HFFc6 (cell line): Measurements from ENCODE around the gene KCNK16. TPM values are rescaled to one million over a fixed set of nuclear protein-coding genes. Genes with fewer than 3 reads are reported as not detected.

Source experiments
- DNase-seq: peaks from one replicate; pipeline ENCODE4 v3.0.0-alpha.2; 2018
- H3K27ac Mint-ChIP-seq: 2 replicates; pipeline ENCODE4 v1.8.0; 2020; ENCODE audit warnings: mild to moderate bottlenecking, mixed read lengths
- H3K27me3 Mint-ChIP-seq: 2 replicates; pipeline ENCODE4 v1.8.0; 2021; ENCODE audit warnings: mild to moderate bottlenecking, moderate library complexity, mixed read lengths; ENCODE audit not compliant: insufficient read depth
- H3K36me3 Mint-ChIP-seq: 2 replicates; pipeline ENCODE4 v1.8.0; 2021; ENCODE audit warnings: low read depth, mixed read lengths
- H3K4me1 Mint-ChIP-seq: 2 replicates; pipeline ENCODE4 v1.8.0; 2020; ENCODE audit warnings: low read depth, mixed read lengths
- H3K4me3 Mint-ChIP-seq: 2 replicates; pipeline ENCODE4 v1.8.0; 2020; ENCODE audit warnings: mild to moderate bottlenecking, moderate library complexity, mixed read lengths
- H3K9me3 Mint-ChIP-seq: 2 replicates; pipeline ENCODE4 v1.8.0; 2020; ENCODE audit warnings: mild to moderate bottlenecking, mixed read lengths
- CTCF ChIP-seq: fragments of 200-600 bp; sonication (generic); IDR thresholded peaks from 2 replicates; pipeline ENCODE4 v1.5.0; 2021; ENCODE audit warnings: antibody characterized with exemption, mild to moderate bottlenecking
- total RNA-seq, 6 experiments: library from RNA; stranded (reverse); fragmentation: NEBNext Ultra II Directional; extraction: Animal tissue kit (Norgen Biotek cat#: 25700); gene quantifications; 2 replicates in 1 of 6; 3 replicates in 5 of 6; pipeline ENCODE4 v1.2.3, GENCODE V29; 2021

Gene KCNK16
- total RNA-seq, 6 experiments from 2014 or later = not detected

- no peak overlapping the region for H3K27ac Mint-ChIP-seq
- no peaks in the 10 kb centered on the region; the same call in none of the 2 replicates for H3K27me3 Mint-ChIP-seq
- H3K4me3 Mint-ChIP-seq = no peak overlapping the region
- peaks cover 4% of the 10 kb centered on the region; the same call in 1 of the 2 replicates for H3K9me3 Mint-ChIP-seq
- no peak for DNase-seq
- peaks cover 7% of the 10 kb centered on the region; the same call in 1 of the 2 replicates for H3K4me1 Mint-ChIP-seq
- H3K36me3 Mint-ChIP-seq = no peaks in the 10 kb centered on the region
- no peak for TF ChIP-seq CTCF
Measured at GRCh38 chr6:39333644-39334438, 11.3 kb upstream of the KCNK16 start.

- no peak for DNase-seq
- no peak overlapping the region for H3K27ac Mint-ChIP-seq
- no peaks in the 10 kb centered on the region for H3K36me3 Mint-ChIP-seq
- TF ChIP-seq CTCF = no peak
- H3K9me3 Mint-ChIP-seq = peaks cover 13% of the 10 kb centered on the region; the same call in 1 of the 2 replicates
- H3K4me1 Mint-ChIP-seq = no peaks in the 10 kb centered on the region
- H3K4me3 Mint-ChIP-seq = no peak overlapping the region
- no peaks in the 10 kb centered on the region; the same call in none of the 2 replicates for H3K27me3 Mint-ChIP-seq
Measured at GRCh38 chr6:39330476-39330875, 8.0 kb upstream of the KCNK16 start.

GRCh38 chr6:39330057-39330456, 7.6 kb upstream of the KCNK16 start:
- H3K4me1 Mint-ChIP-seq = no peaks in the 10 kb centered on the region
- H3K36me3 Mint-ChIP-seq = no peaks in the 10 kb centered on the region
- DNase-seq = no peak
- H3K27ac Mint-ChIP-seq = no peak overlapping the region
- peaks cover 13% of the 10 kb centered on the region; the same call in 1 of the 2 replicates for H3K9me3 Mint-ChIP-seq
- no peak for TF ChIP-seq CTCF
- no peaks in the 10 kb centered on the region; the same call in none of the 2 replicates for H3K27me3 Mint-ChIP-seq
- no peak overlapping the region for H3K4me3 Mint-ChIP-seq

DNA sequence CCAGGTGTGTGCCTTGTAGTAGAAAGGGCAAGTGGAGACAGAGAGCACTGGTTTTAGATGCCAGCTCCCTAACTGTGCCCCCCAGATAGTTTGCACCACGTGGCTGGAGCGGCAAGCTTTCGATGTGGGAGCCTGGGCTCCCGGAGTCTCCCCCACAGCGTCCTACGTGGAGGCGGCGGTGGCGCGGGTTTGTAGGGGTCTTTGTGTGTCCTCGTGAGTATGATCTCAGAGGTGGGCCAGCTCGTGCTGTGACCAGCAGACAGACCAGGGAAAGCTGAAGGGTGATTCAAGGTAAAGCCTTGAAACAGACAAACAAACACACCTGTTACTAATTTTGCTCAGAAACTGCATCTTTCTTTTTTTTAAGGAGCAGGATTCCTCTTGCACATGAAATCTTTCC, 5.6 kb upstream of the KCNK16 start:
- Mint-ChIP-seq H3K27ac (no peak overlapping the region), H3K27me3 (peaks cover 2% of the 10 kb centered on the region), H3K4me1 (no peaks in the 10 kb centered on the region), H3K36me3 (no peaks in the 10 kb centered on the region), H3K9me3 (peaks cover 13% of the 10 kb centered on the region; the same call in 1 of the 2 replicates), H3K4me3 (no peak overlapping the region)
- DNase-seq = no peak
- no peak for TF ChIP-seq CTCF

DNA sequence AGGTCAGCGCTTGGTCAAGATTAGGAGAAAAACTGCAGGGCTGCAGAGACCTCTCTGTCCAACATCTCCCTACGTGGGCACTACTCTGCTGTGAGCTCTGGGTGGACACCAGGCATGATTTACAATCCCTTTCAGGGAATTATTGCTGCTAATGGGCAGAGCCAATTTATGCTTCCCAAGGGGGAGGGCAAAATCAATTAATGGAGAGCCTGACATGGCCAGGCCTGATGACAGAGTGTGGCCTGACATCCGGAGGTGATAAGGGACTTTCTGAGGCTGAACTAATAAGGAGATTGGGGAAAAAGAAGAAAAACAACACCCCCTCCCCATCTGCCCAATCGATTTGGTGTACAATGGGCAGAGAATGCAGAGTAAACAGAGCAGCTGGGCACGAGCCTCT, 5.0 kb upstream of the KCNK16 start:
- H3K9me3 Mint-ChIP-seq = peaks cover 9% of the 10 kb centered on the region; the same call in 1 of the 2 replicates
- no peak overlapping the region for H3K27ac Mint-ChIP-seq
- TF ChIP-seq CTCF = no peak
- H3K4me1 Mint-ChIP-seq = no peaks in the 10 kb centered on the region
- H3K4me3 Mint-ChIP-seq = no peak overlapping the region
- peaks cover 2% of the 10 kb centered on the region; the same call in 1 of the 2 replicates for H3K27me3 Mint-ChIP-seq
- H3K36me3 Mint-ChIP-seq = no peaks in the 10 kb centered on the region
- DNase-seq = no peak
